GM12875 (cell line): ENCODE measurements around the gene SV2C.

Source experiments
- H3K4me3 ChIP-seq: one replicate; pipeline ENCODE4 v1.5.1; 2011; ENCODE audit warnings: low read depth, low read length, control low read depth
- TF ChIP-seq, protein P1 (sequence below): IDR thresholded peaks from 2 replicates; pipeline ENCODE4 v1.5.1; 2011; ENCODE audit warnings: low read depth, mild to moderate bottlenecking, control low read depth, inconsistent platforms, low read length, moderate library complexity, borderline replicate concordance; ENCODE audit not compliant: insufficient read depth

Gene SV2C

DNA sequence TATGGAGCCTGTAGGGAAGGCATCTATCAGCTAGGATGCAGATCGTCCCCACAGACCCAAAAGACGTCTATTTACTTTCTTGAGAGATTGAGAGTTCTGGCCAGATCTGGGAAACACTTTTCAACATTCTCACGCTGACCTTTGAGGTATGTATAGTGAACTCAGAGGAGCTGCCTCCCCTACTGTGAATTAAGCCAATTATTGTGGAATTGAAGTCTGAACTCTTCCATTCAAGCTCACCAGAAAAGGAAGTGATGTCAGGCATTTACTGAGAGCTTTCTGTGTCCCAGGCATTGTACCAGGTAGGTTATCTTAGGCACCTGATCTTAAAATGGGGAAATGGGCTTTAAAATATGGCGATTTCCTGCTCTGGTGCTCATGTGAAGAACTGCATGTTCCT lies 136.5 kb downstream of the SV2C start:
- TF ChIP-seq, protein P1, sequence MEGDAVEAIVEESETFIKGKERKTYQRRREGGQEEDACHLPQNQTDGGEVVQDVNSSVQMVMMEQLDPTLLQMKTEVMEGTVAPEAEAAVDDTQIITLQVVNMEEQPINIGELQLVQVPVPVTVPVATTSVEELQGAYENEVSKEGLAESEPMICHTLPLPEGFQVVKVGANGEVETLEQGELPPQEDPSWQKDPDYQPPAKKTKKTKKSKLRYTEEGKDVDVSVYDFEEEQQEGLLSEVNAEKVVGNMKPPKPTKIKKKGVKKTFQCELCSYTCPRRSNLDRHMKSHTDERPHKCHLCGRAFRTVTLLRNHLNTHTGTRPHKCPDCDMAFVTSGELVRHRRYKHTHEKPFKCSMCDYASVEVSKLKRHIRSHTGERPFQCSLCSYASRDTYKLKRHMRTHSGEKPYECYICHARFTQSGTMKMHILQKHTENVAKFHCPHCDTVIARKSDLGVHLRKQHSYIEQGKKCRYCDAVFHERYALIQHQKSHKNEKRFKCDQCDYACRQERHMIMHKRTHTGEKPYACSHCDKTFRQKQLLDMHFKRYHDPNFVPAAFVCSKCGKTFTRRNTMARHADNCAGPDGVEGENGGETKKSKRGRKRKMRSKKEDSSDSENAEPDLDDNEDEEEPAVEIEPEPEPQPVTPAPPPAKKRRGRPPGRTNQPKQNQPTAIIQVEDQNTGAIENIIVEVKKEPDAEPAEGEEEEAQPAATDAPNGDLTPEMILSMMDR: no peak
- no peak overlapping the region for H3K4me3 ChIP-seq

DNA sequence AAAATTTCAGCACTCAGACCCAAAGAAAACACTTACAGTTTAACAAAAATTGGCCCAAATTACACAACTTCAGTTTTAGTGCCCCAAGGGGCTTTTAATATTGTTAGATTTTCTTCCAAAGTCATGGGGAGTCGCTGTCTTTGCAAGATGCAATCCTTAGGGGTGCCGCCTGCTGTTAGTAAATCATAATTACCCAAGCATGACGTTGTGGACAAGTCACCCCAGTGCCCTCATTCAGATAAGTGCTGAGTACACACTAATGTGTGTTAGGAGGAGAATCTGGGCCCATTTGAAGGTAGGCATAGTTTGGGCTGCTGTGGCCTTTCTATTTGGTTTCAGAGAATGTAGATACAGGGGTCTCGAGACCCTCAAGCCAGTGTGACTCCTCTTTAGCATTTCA lies 138.1 kb downstream of the SV2C start:
- no peak overlapping the region for H3K4me3 ChIP-seq

DNA sequence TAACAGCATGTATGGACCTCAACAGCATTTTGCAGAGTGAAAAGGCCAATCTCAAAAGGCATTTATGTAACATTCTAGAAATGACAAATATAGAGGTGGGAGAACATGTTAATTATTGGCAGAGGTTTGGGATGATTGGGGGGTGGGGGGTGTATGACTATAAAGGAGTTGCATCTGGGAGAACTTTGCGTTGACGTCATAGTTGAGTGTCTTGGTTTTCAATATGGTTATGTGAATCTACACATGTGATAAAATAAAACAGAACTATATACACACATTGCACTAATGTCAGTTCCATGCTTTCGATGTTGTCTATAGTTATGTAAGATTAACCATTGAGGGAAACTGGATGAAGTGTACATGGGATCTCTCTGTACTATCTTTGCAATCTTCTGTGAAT lies 139.1 kb downstream of the SV2C start:
- TF ChIP-seq, protein P1: no peak
- no peak overlapping the region for H3K4me3 ChIP-seq

More for the DNA sequence above, 138.1 kb downstream of the SV2C start:
- TF ChIP-seq, protein P1: no peak

DNA sequence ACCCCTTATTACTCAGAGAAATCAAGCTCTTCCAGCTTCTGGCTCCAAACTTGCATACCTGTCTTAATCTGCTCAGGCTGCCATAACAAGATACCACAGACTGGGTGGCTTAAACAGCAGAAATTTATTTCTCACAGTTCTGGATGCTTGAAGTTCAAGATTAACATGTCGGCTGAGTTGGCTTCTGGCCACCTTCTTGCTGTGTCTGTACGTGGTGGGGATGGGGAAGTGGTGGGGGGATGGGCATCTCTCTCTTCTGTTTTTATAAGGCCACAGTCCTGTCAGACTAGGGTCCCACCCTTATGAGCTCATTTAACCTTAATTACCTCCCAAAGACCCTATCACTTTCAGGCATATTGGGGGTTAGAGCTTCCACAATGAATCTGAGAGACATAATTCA lies 140.5 kb downstream of the SV2C start:
- no peak overlapping the region for H3K4me3 ChIP-seq
- TF ChIP-seq, protein P1: no peak

DNA sequence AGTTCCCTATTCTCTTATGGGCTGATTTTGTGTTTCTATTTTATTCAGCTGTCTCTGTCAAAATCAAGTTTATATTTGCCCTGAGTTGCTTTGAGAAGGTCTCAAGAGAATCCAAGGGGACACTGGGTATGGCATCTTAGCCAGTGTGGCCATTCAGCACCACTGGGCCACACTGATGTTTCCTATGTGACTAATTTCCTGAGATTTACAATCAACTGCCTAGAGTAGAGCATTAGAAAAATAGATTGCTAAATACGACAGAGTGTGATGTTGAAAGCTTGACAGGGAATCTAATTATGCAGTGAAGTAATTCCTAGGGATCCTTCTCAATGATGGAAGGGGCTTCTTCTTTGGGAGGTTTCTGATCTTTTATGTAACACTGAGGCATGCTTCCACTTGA lies 141.7 kb downstream of the SV2C start:
- no peak overlapping the region for H3K4me3 ChIP-seq
- TF ChIP-seq, protein P1: no peak

DNA sequence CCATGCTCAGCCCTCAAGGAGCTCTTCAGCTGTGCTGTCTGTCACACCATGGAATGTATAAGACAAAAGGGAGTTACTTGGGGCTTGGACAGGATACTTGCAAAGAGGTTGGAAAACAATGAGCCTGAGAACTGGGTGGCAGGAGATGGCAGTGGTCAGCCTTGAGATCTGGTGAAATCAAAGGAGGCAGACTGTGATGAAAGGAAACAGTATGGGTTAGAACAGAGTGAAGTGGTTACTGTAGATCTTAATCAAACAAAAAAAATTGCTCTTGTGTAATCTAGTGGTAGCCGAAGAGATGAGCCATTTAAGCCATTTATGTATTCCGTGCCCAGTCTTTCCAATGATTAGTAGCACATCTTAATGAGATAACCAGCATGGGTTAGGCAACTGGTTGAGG lies 142.2 kb downstream of the SV2C start:
- TF ChIP-seq, protein P1: no peak
- no peak overlapping the region for H3K4me3 ChIP-seq

DNA sequence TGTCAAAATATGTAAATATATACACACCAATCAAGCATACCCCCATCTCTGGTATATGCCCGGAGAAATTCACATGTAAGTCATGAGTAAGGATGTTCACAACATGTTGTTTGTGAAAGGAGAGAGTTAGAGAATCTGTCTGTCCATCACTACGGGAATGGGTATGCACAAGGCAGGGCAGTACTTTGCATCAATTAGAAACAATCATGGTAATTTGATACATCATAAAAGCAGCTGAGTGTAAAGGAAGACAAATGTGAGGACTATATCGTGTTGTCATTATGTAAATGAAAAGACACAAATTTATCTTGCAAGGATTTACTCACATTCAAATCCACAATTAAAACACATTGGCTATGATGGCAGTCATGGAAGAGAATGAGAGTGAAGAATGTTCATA lies 146.7 kb downstream of the SV2C start:
- TF ChIP-seq, protein P1: no peak

More for the DNA sequence above, 146.7 kb downstream of the SV2C start:
- H3K4me3 ChIP-seq: no peak overlapping the region
